HG03442 (cell line): Measurements from ENCODE around the gene DNAH6.
"Not testable (repeated sequence)": the region's sequence is repeated elsewhere in the genome, so short reads cannot be mapped to it uniquely, and the experiment has no call there.

ENCODE experiments used
- ATAC-seq: cut with Tn5 transposase; IDR thresholded peaks from one replicate; pipeline ENCODE4 v1.9.1; 2021; ENCODE audit warnings: mild to moderate bottlenecking, moderate library complexity; ENCODE audit not compliant: unreplicated experiment

Gene DNAH6

GRCh38 chr2:84732897-84733778 lies 216.8 kb downstream of the DNAH6 start:
- no peak for ATAC-seq

GRCh38 chr2:84735389-84735788 lies 219.1 kb downstream of the DNAH6 start:
- ATAC-seq: no peak

GRCh38 chr2:84741182-84741822 lies 225.0 kb downstream of the DNAH6 start:
- ATAC-seq: peak; percentile 98

GRCh38 chr2:84748341-84748740 lies 232.0 kb downstream of the DNAH6 start:
- no peak for ATAC-seq

- ATAC-seq: no peak
These were observed 233.1 kb downstream of the DNAH6 start for GRCh38 chr2:84749442-84749841.

DNA sequence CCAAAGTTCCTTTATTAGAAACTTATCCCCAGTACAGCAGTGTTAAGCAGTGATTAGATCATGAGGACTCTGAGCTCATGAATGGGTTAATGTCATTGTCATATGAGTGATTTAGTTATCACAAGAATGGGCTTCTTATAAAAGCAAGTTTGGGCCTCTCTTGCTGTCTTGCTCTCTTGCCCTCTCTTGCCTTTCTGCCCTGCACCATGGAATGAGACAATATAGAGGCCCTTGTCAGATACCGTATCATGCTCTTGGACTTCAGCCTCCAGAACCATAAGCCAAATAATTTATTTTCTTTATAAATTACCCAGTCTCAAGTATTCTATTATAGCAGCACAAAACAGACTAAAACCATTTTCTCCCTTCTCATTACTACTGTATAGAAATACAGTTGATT lies 238.8 kb downstream of the DNAH6 start:
- ATAC-seq: no peak

- ATAC-seq: no peak
These were observed 241.3 kb downstream of the DNAH6 start for GRCh38 chr2:84757648-84758047.

- ATAC-seq: no peak
These were observed 250.5 kb downstream of the DNAH6 start for GRCh38 chr2:84766791-84767190.

DNA sequence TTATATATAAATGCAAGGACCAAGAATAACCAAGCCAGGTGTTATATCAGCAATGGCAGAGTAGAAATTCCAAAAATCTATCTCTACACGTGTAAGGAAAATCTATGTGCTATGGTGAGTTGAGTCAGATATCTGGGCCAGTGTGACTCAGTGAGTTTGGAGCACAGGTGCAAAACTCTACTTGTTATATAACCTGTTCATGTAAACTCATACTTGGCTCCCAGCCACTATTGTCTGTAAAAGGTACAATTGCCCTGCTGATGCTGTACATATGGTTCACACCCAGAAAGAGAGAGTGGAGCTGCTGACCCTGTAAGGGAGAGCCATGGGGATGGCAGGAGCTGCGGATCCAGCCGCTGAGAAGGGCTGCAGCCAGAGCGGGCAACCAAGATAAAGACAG lies 252.5 kb downstream of the DNAH6 start:
- no peak for ATAC-seq

DNA sequence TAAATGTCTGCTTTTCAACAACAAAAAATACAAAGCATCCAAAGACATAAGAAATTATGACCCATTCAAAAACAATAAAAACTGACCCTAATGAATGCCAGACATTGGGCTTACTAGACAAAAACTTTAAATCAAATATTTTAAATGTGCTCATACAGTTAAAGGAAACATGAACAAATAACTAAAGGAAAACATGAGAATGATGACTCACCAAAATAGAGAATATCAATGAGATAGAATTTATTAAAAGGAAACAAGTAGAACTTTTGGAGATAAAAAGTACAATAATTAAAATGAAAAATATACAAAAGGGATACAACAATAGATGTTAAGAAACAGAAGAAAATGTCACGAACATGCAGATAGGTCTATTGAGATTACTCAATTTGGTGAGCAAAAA lies 254.0 kb downstream of the DNAH6 start:
- no peak for ATAC-seq

GRCh38 chr2:84771251-84771650 lies 255.0 kb downstream of the DNAH6 start:
- ATAC-seq: no peak

- not testable (repeated sequence) for ATAC-seq
These were observed 257.3 kb downstream of the DNAH6 start for GRCh38 chr2:84773562-84773961.

- no peak for ATAC-seq
These were observed 259.7 kb downstream of the DNAH6 start for GRCh38 chr2:84776011-84776410.

GRCh38 chr2:84778911-84779690 lies 262.8 kb downstream of the DNAH6 start:
- ATAC-seq: no peak

- ATAC-seq: no peak
These were observed 263.5 kb downstream of the DNAH6 start for GRCh38 chr2:84779781-84780180.

- peak; percentile 97 for ATAC-seq
These were observed 265.8 kb downstream of the DNAH6 start for GRCh38 chr2:84781942-84782716.

DNA sequence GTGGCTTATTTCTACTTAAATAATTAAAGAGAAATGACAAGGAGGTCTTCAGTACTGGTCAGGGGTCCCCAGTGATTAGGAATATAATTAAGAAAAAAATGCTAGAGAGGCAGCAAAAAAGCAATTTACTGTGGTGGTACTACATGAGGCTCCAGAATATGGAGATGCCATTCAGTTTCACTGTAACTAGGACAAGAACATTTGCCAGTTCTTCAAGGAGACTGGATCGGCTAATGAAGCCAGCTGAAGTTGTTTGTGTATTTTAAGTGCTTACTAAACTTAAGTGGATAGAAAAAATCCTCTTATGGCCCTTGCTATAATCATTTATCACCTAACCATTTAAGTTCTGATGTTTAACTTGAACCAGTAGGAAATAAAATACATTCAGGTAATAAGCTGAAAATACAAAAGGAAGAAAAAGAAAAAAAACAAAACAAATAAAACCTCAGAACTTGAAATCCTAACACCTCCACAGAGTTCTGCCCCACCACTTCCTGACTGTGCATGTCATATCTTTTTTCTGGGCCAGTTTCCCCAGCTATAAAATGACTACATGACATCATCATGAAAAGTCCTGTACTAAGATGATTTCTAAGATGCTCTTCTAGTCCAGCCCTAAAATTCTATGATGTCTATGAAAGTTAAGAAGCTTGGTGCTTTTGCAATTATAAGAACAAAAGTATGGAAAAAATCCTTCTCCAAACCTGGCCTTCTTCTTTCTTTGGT lies 266.6 kb downstream of the DNAH6 start:
- no peak for ATAC-seq

GRCh38 chr2:84785950-84786349 lies 269.7 kb downstream of the DNAH6 start:
- ATAC-seq: no peak

DNA sequence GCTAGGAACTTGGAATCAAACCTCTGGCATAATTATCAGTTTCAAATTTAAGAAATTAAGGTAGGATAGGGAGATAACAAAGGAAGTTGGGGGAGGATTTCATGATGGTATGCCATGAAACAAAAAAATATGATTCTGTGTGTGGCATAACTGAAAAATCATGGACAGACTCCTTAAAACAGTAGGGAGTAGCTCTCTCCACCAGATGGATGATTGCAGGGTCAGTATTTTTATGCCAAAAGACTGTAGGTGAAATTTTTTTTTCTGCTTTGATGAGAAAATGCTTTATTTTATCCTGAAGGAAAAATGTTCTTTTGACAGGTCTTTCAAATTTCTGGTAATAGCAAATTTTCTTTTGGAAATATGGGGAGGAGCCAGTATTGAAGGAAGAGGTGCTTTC lies 270.3 kb downstream of the DNAH6 start:
- no peak for ATAC-seq

DNA sequence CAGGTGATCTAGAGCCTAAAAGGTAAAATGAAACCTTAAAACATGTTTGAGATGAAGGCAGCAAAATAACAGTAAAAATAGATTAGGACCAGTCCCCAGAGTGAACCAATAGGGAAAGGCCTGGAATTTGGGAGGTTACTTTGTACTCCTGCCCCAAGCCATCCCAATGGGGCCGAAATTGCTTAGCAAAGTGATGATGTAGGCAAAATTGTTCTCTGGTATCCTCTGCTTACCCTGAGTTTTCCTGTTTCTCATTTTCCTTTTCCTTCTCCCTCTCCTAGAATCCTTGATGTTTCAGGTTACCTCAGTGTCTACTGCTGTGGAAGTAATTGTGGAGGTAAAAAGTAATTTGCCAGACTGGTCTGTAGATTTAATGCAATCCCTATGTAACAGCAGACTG lies 271.7 kb downstream of the DNAH6 start:
- no peak for ATAC-seq
